ENCODE data around the gene FOXD3.

The FOXD3 gene

GRCh38 chr1:63326473-63327380 lies 4.4 kb downstream of the FOXD3 start:
- Histone ChIP-seq H3K36me3 (replicated peaks) (no peaks in the 10 kb centered on the region), H3K4me3 (ENCODE audit: low read depth, low read length) (peak overlapping the region; percentile 9), H3K27me3 (replicated peaks) (peaks cover 82% of the 10 kb centered on the region), H3K27ac (no peak overlapping the region)
- in situ Hi-C loops (cut with HindIII; ENCODE audit: low pct_ligation_motif_present, low sequenced_read_pairs) = no loop called here
- no peak for TF ChIP-seq CTCF (IDR thresholded peaks at IDR 0.05; ENCODE audit: low read depth, low read length, missing control alignments)
- DNase-seq = no peak

DNA sequence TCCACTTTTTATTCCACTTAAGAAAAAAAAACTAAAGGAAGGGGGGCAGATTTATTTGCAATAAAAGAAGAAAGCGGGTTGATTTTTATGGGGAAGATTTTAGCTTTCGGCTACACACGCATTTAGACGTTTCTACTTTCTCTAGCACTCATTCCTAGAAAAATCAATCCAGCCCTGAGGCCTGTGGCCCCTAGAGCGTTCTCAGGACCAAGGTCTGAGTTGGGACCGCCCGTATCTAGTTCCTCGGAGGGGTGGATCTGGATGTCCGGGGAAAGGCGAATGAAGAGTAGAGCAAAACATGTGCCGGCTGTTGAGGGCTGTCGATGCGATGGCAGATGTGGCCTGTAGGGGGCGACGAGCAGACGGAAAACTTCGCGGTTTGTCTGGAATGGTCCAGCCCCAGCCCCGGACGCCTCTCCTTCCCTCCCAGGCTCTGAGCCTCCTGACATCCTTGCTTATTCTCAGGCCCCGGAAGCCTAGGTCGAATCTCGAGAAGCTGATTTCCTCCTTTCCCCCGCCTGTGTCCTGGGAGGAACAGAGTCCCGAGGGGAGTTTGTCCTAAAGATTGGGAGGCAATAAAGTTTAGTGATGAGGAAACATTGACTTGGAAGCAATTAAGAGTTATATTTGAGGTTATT lies 5.2 kb downstream of the FOXD3 start:
- TF ChIP-seq CTCF (IDR thresholded peaks at IDR 0.05; ENCODE audit: low read depth, low read length, missing control alignments) = peak; percentile 94
- H3K27ac ChIP-seq = no peak overlapping the region
- H3K27me3 ChIP-seq (replicated peaks) = peaks cover 82% of the 10 kb centered on the region
- H3K4me3 ChIP-seq (ENCODE audit: low read depth, low read length) = no peak overlapping the region
- in situ Hi-C loops (cut with HindIII; ENCODE audit: low pct_ligation_motif_present, low sequenced_read_pairs) = no loop called here
- DNase-seq = peak; percentile 52
- H3K36me3 ChIP-seq (replicated peaks) = no peaks in the 10 kb centered on the region

GRCh38 chr1:63328122-63328521 lies 5.8 kb downstream of the FOXD3 start:
- DNase-seq = no peak
- H3K4me3 ChIP-seq (ENCODE audit: low read depth, low read length) = no peak overlapping the region
- H3K27me3 ChIP-seq (replicated peaks) = peaks cover 82% of the 10 kb centered on the region
- H3K36me3 ChIP-seq (replicated peaks) = no peaks in the 10 kb centered on the region
- in situ Hi-C loops (cut with HindIII; ENCODE audit: low pct_ligation_motif_present, low sequenced_read_pairs) = no loop called here
- no peak for TF ChIP-seq CTCF (IDR thresholded peaks at IDR 0.05; ENCODE audit: low read depth, low read length, missing control alignments)
- H3K27ac ChIP-seq = no peak overlapping the region

- Histone ChIP-seq H3K27me3 (replicated peaks) (peaks cover 81% of the 10 kb centered on the region), H3K4me3 (ENCODE audit: low read depth, low read length) (no peak overlapping the region), H3K36me3 (replicated peaks) (no peaks in the 10 kb centered on the region), H3K27ac (no peak overlapping the region)
- no peak for DNase-seq
- in situ Hi-C loops (cut with HindIII; ENCODE audit: low pct_ligation_motif_present, low sequenced_read_pairs) = no loop called here
- no peak for TF ChIP-seq CTCF (IDR thresholded peaks at IDR 0.05; ENCODE audit: low read depth, low read length, missing control alignments)
These were observed 6.4 kb downstream of the FOXD3 start for GRCh38 chr1:63328781-63329180.

DNA sequence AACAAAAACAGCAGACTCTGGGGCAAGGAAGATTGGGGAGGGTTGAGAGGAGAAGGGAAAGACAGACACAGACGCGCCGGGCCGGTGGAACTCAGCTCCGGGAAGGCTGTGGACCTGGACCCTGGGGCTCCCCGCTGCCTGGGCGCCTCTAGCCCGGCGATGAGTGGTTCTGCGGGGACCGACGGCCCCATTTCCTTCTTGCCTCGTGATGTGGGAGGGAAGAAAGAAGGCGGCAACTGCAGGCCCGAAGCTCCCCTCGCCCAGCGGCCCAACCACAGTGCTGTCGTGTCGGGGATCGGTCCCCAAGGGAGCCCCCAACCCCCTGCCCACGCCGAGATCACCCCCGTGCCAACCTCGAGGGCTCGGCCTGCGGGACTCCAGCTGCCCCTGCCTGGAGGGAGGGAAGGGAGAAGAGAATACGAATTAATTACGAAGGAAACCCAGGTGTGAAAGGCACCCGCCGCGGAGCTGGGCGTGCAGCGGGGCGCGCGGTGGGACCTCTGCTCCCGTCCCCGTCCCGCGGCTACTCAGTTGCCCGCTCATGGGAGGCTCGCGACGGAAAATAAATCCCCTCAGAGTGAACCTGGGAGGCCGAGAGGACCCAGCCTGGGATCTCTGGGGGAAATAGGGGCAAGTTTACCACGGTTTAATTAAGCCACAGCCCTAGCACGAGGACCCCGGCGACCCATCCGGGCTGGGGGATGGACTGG lies 7.4 kb downstream of the FOXD3 start:
- TF ChIP-seq CTCF (IDR thresholded peaks at IDR 0.05; ENCODE audit: low read depth, low read length, missing control alignments) = no peak
- peaks cover 72% of the 10 kb centered on the region for H3K27me3 ChIP-seq (replicated peaks)
- H3K36me3 ChIP-seq (replicated peaks) = no peaks in the 10 kb centered on the region
- H3K27ac ChIP-seq = no peak overlapping the region
- DNase-seq = no peak
- in situ Hi-C loops (cut with HindIII; ENCODE audit: low pct_ligation_motif_present, low sequenced_read_pairs) = no loop called here
- H3K4me3 ChIP-seq (ENCODE audit: low read depth, low read length) = peak overlapping the region; percentile 5
